Epithelial cell of esophagus (primary cell): Measurements from ENCODE around the gene CTRB1.
"Not testable (repeated sequence)": the region's sequence is repeated elsewhere in the genome, so short reads cannot be mapped to it uniquely, and the experiment has no call there.

ENCODE experiments used
- DNase-seq: peaks from one replicate; pipeline ENCODE4 v3.0.0; 2010; ENCODE audit warnings: low read depth
- H3K4me3 ChIP-seq: 2 replicates; pipeline ENCODE4 v1.5.1; 2011; ENCODE audit warnings: mild to moderate bottlenecking, low read length, control low read depth
- CTCF ChIP-seq: IDR thresholded peaks from 2 replicates; pipeline ENCODE4 v1.5.1; 2011; ENCODE audit warnings: low read depth, mild to moderate bottlenecking, low read length, control low read depth, inconsistent platforms; ENCODE audit not compliant: insufficient read depth; ENCODE audit errors: missing control alignments

The CTRB1 gene

GRCh38 chr16:75203667-75204409, 14.9 kb upstream of the CTRB1 start:
- no peak for TF ChIP-seq CTCF
- DNase-seq = no peak
- no peak overlapping the region for H3K4me3 ChIP-seq

DNA sequence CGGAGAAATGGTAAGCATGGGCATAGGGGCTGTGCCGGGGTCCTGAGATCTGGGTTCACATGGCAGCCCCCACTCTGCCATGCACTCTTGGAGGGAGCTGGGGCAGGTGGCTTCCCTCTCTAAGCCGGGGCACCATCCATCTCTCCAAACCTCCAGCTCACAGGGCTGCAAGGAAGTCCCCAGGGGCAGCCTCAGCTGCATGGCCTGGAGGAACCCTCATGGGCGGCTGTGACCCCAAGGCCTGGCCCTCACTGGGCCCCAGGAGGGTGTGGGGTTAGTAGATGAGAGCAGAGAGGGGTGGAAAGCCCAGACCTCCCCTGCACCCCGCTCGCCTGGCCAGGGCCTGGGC, 14.4 kb upstream of the CTRB1 start:
- no peak for DNase-seq
- TF ChIP-seq CTCF = no peak
- no peak overlapping the region for H3K4me3 ChIP-seq

DNA sequence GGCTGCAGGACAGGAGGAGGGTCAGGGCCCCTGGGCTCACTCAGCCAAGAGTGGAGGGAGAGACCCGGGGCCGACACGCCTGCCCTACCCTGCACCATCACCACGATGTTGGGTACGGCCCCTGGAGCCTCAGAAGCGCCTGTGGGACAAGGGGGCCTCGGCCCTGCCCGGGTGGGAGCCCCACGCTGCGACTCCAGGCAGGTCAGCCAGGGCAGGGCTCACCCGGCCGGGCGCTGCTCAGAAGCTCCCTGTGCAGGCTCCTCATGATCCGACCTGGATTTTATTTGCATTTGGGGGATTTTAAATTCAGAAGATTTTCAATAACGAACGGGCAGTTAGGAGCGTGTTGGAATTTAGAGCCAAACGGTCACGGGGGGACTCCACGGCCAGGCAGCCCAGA, 13.9 kb upstream of the CTRB1 start:
- not testable (repeated sequence) for H3K4me3 ChIP-seq, DNase-seq

- not testable (repeated sequence) for DNase-seq, H3K4me3 ChIP-seq
Measured at GRCh38 chr16:75205438-75205837, 13.3 kb upstream of the CTRB1 start.

GRCh38 chr16:75205961-75206748, 12.6 kb upstream of the CTRB1 start:
- not testable (repeated sequence) for DNase-seq, H3K4me3 ChIP-seq

- DNase-seq = no peak
- H3K4me3 ChIP-seq = no peak within 1 kb of the TSS
- TF ChIP-seq CTCF = no peak
Measured at GRCh38 chr16:75206749-75207451, 11.9 kb upstream of the CTRB1 start, which contains the start of gene CTRB2. TSS of gene CTRB2 (minus strand) at chr16:75207161. CDS start at chr16:75207141, 20 bp downstream.

DNA sequence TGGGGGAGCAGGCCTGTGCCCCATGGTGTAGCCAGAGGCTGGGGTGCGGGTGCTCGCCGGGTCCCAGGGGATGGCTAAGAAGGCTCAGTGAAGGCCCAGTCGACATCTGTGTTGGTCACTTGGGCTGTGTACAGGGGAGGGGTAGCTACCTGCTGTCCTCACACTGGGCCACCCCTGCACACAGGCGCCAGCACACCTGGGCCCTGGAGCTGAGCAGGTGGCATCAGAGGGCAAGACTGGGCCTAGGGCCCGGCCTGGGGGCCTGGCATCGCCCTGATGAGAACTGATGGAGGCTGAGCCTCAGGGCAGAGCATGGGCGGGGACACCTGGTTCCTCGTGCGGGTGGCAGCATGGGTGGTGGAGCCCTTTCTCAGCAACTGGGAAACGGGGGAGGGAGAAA, 11.0 kb upstream of the CTRB1 start:
- no peak overlapping the region for H3K4me3 ChIP-seq
- no peak for DNase-seq
- no peak for TF ChIP-seq CTCF

DNA sequence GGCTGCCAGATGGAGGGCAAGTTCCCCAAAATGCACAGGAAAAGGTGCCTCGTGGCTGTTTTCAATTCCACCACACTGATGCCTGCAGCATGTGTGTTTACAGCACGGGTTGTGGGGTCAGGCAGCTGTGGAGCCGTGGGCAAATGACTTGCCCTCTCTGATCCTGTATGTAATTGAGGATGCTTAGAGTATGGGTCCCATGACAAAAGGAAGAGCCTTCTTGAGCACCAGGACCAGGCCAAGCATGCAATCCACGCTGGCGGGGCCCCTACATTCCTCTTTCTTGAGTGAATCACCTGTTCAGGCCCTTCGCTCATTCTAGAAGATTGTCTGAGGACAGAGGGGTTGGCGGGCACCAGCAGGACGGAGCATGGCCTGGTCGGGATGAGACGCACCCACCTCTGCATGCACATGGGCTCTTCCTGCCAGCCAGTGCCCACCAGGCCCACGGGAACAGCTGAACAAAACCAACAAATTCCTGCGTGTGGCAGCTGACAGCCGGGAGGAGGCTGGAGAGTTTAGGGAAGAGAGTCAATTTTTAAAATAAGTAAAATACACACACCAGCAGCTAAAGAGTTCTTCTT, 10.5 kb upstream of the CTRB1 start:
- no peak overlapping the region for H3K4me3 ChIP-seq
- no peak for TF ChIP-seq CTCF
- DNase-seq = no peak
